NCI-H128 (cell line): Measurements from ENCODE around the gene OR1K1.
"Not testable (repeated sequence)": the region's sequence is repeated elsewhere in the genome, so short reads cannot be mapped to it uniquely, and the experiment has no call there.

Experiments
- DNase-seq: peaks from one replicate; lab custom pipeline; 2025; ENCODE audit not compliant: unreplicated experiment; lab: John Stamatoyannopoulos, UW

OR1K1 gene

DNA sequence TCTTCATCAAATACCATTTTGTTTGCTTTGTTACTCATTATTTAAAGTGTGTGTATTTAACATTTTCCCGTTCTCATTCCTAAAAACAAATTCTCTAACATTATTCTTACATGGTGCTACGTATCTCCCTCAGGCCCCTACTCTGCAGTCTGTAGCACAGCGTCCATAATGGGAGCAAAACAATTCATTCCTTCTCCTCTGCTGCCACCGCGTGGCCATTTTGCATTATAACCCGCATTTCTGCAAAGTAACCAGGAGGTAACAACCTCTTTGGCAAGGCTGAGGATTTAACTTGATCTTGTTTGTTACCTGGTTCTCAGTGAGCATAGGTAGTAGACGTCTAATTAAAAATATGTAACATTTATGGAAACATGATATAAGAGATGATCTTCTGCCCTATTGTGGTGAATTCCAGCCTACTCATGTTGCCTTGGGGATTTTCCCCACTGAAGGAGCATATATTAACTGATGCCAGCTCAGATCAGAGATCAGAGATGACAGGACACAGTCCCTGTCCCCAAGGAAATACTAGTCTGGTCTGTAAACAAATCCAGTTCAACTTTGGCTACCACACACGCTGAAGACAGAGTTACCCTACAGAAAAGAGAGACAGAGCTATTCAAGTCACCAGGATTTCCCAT, 10.5 kb downstream of the OR1K1 start:
- DNase-seq = peak; percentile 78

DNA sequence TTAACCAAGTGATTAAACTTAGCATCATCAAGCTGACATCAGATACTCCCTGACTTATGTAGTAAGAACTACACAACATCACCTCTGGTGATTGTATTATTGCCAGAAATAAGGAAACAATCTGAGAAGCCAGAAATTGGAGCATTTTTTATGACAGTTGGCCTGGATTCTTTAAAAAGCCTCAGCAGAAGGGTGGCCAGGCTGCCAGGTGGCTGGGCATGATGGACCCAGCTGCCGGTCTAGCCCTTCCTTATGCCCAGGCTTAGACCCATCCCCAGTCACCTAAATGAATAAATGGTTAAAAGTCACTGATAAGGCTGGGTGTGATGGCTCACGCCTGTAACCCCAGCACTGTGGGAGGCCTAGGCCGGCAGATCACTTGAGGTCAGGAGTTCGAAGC, 12.8 kb downstream of the OR1K1 start:
- DNase-seq = no peak

DNA sequence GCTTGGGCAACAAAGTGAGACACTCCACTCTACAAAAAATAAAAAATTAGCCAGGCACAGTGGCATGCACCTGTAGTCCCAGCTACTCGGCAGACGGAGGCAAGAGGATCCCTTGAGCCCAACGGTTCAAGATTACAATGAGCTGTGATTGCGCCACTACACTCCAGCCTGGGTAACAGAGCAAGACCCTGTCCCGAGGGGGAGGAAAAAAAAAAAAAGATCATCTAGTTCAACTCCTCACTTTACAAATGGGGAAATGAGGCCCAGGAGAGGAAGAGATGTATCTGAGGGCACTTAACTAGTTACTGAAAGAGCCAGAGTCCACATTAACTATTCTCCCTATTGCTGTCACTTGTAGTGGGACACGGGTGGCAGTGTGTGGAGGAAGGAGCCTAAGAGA, 14.6 kb downstream of the OR1K1 start:
- no peak for DNase-seq

DNA sequence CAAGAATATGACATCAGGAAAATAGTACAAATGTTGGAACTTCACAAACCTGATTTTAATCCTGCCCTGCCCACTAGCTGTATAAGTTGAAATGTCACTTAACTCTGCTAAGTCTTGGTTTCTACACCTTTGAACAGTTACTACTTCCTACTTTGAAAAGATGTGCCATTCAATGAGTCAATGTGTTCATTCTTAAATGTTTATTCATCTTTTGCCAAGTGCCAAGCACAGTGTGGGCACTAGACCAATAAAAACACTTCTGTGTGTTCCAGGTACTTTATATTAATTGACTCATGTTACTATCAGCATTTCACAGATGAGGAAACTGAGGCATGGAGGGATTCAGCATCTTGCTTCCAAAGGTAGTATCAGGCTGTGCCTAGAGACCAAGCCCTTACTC, 15.6 kb downstream of the OR1K1 start:
- DNase-seq = no peak

DNA sequence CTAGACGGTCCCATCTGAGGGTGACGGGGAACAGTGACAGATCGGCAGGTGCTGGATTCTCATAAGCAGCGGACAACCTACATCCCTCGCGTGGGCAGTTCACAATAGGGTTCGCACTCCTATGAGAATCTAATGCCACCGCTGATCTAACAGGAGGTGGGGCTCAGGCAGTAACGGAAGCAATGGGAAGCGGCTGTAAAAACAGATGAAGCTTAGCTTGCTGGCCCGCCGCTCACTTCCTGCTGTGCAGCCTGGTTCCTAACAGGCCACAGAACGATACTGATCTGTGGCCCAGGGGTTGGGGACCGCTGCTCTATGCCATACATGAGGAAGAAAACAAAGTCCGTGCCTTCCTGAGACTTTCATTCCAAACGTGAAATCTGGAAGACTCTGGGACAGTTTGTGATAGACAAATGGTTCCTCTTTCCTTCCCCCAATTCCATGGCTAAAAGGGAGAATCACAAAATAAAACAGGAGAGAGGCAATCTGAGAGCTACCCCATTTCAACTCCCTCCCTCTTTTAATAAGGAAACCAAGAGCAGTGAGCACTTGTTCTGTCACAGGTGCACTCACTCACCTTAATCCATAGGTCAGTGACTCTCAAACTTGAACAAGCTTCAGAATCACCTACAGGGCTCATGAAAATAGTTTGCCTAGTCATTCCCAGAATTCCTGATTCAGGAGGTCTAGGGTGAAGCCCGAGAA, 16.4 kb downstream of the OR1K1 start:
- no peak for DNase-seq

GRCh38 chr9:122819326-122819725, 19.4 kb downstream of the OR1K1 start:
- DNase-seq = no peak

GRCh38 chr9:122819791-122820489, 20.0 kb downstream of the OR1K1 start:
- no peak for DNase-seq

DNA sequence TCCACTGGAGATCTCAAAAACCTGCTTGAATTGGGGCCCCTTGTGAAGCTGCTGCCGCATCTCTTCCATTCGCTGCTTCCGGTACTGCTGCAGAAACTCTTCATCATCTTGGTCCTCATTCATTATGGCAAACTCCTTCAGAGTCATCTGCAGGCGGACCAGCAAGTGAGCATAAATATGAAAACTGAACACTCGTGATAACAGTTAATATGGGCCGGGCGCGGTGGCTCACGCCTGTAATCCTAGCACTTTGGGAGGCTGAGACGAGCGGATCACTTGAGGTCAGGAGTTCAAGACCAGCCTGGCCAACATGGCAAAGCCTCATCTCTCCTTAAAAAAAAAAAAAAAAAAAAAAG, 20.5 kb downstream of the OR1K1 start:
- no peak for DNase-seq

DNA sequence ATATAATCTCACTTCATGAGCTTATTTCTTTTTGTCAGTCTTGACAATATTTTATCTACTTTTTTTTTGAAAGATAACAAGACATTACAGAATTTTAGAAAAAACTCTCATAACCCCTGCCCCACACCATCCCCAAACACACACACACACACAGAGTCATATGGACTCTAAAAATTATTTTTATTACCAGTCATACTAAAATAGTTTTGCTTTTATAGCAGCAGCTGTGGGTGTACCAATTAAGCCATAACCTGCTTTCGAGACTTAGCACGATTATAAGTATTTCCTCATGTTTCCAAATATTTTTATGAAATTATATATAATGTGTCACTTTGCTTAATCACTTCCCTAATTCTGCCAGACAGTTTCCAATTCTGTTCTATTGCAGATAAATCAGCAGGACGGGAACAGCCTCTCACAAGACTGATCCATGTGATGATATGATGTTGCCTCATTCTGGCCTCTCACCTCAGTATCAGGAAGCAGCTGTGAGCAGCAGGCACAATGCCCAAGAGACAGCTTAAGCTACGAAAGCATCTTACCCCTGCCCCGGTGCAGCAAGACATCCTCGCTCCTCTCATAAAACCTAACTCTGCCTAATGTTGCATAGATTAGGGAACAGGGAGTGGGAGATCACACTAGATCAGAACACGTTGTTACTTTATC, 21.5 kb downstream of the OR1K1 start:
- DNase-seq = no peak

DNA sequence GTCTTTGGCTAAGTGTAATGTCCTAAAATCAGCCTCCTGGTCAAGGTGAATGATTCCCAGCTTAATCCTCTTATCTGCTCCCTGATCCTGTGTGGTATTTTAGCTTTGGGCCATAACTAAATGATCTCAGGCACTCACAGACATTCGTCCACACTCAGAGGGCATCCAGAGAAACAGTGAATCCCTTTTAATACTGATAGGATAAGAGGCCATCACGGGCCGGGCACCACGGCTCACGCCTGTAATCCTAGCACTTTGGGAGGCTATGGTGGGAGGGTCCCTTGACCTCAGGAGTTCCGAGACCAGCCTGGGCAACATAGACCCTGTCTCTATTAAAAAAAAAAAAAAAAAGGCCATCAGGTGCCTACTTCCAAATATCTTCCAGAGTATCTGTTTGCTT, 22.1 kb downstream of the OR1K1 start:
- DNase-seq = no peak

- DNase-seq = no peak
Observed at GRCh38 chr9:122822938-122823337, 23.0 kb downstream of the OR1K1 start.

DNA sequence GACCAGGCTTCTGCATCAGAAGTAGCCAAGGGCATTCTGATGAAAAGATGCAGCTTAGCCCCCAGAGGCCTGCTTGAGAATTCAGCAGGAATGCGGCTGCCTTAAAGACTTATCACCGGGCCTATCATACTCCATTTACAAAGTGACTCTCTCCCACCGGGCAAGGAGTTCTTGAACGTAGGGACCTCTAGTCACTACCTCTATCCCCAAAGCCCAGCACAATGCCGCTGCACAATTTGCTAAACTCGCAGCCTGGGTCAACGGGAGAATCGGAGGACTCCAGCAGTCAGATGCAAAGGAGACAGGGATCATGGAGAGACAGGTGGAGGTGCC, 27.8 kb downstream of the OR1K1 start:
- DNase-seq = no peak

DNA sequence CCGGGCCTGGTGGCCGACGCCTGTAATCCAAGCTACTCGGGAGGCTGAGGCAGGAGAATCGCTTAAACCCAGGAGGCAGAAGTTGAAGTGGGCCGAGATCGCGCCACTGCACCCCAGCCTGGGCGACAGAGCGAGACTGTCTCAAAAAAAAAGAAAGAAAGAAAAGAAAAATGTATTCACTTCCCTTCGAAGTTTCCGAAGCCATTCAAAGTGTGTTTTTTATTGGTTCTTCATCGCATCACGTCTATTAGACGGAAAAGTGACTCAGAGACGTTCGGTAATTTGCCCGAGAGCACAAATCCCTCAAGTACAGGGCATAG, 29.0 kb downstream of the OR1K1 start:
- not testable (repeated sequence) for DNase-seq

DNA sequence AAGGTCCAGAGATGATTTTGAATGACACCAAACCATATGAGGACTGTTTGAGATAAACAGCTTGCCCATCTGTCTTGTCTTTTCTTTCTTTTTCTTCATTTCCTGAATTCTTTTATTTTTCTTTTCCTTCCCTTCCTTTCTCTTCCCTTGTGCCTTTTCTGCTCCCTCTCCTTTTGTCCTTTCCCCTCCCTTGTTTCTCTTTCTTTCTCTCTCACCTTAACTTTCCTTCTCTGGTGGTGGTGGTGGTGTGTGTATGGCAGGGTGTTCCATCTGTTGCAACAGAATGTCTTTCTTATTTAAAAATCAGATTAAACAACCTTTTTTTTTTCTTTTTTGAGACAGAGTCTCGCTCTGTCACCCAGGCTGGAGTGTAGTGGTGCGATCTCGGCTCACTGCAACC, 32.3 kb downstream of the OR1K1 start:
- DNase-seq = no peak

DNA sequence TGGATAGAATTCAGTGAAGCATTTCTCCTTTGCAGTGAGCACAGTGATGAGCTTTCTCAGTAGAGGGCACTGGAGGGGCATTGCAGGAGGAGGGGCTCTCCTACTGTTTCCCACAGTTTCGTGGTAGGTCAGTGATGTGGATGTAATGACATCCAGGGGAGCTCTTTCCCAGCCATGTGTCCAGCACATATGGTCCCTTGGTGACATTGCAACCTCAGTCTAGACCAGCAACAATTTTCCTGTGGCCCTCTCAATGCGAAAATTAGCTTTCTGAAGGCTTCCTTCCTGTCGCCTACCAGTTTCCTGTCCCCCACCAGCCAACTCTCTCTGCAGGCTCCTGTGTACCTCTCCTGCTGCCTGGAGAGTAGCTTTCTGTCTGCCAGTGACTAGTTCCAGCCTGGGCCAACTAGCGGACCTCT, 35.4 kb downstream of the OR1K1 start:
- no peak for DNase-seq

- no peak for DNase-seq
Observed at GRCh38 chr9:122837266-122837850, 37.4 kb downstream of the OR1K1 start.

- not testable (repeated sequence) for DNase-seq
Observed at GRCh38 chr9:122838441-122838840, 38.5 kb downstream of the OR1K1 start.

DNA sequence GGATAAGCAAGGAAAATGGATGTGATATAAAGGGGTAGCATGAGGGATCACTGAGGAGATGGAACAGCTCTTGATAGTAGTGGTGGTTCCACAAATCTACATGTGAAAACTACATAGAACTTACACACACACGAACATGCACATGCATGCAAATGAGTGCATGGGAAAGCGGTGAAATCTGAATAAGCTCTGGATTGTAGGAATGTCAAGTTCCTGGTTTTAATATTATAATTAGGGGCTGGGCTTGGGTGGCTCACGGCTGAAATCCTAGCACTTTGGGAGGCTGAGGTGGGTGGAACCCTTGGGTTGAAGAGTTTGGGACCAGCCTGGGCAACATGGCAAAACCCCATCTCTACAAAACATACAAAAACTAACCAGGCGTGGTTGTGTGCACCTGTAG, 41.6 kb downstream of the OR1K1 start:
- DNase-seq = no peak

DNA sequence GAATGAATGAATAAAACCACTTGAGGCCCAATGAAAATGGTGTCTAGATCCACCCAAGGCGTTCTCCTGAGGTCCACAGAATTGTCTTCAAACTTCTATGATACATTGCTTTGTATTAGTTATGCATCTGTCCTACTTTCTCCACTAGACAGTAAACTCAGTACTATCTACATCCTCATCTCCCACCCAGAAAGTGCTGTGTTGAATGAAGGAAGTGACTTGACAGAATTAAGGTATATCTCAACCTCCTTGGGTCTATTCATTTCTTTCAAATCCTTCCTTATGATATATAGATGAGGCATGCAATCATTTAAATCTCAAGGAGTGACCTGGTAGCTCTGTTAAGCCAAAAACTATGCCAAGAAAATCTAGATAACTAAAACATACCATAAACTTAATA, 44.2 kb downstream of the OR1K1 start:
- no peak for DNase-seq

- no peak for DNase-seq
Observed at GRCh38 chr9:122845116-122845515, 45.2 kb downstream of the OR1K1 start.

DNA sequence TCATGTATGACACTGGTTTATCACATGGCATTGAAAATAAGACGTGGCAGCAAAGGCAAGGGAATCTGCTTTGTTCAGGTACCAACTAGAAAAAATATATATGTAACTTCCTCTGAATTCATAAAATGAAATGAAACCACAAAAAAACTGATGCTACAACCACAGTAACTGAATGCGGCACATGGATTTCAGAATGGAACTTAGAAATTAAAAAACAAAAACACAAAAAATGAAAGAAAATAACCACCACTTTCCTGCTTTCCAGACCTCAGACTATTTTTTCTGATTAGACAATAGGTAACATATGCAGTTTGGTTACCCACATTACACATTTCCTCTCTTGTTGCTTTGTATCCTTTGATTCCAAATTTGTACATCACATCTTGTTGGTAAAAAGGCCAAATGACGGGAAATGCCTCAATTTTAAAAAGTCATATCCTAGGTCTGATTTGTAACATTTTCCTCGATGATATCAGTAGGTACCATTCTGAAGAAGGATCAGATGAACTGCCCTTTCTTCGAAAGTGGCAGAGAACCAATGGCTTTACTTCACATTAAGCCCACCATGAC, 46.5 kb downstream of the OR1K1 start:
- DNase-seq = no peak
